Measurements from ENCODE around the gene BCL2L12. TPM values are rescaled to one million over a fixed set of nuclear protein-coding genes. Genes with fewer than 3 reads are reported as not detected.
A peak's percentile ranks its signal among the peaks of the same experiment; 100 is the strongest.

The BCL2L12 gene
- total RNA-seq, 1 donor = 5.1 TPM

GRCh38 chr19:49643466-49643865 is 22.3 kb upstream of the BCL2L12 start:
- Histone ChIP-seq H3K4me2 (ENCODE audit: insufficient read depth, low read length) (peak overlapping the region; percentile 97), H4K20me1 (ENCODE audit: insufficient read depth, low read length) (peaks cover 39% of the 10 kb centered on the region), H3K4me3 (ENCODE audit: insufficient read depth, low read length) (peak overlapping the region; percentile 91), H3K27me3 (ENCODE audit: insufficient read depth, low read length) (no peaks in the 10 kb centered on the region), H3K4me1 (ENCODE audit: insufficient read depth, low read length) (peaks cover 33% of the 10 kb centered on the region), H3K9me3 (ENCODE audit: low read depth, low read length) (no peaks in the 10 kb centered on the region), H2AFZ (ENCODE audit: low read length) (no peak overlapping the region), H3K79me2 (ENCODE audit: insufficient read depth, low read length) (peaks cover 72% of the 10 kb centered on the region), H3K36me3 (ENCODE audit: insufficient read depth, low read length) (peaks cover 34% of the 10 kb centered on the region), H3K27ac (ENCODE audit: low read depth, low read length) (peak overlapping the region; percentile 87)
- no peak for DNase-seq (ENCODE audit: insufficient read length, low spot score, missing footprints)
- TF ChIP-seq CTCF (IDR thresholded peaks at IDR 0.05; ENCODE audit: extremely low read depth, low read depth, low read length) = no peak

- peaks cover 74% of the 10 kb centered on the region for H3K79me2 ChIP-seq (ENCODE audit: insufficient read depth, low read length)
- H3K9me3 ChIP-seq (ENCODE audit: low read depth, low read length) = no peaks in the 10 kb centered on the region
- no peak overlapping the region for H2AFZ ChIP-seq (ENCODE audit: low read length)
- peaks cover 53% of the 10 kb centered on the region for H4K20me1 ChIP-seq (ENCODE audit: insufficient read depth, low read length)
- TF ChIP-seq CTCF (IDR thresholded peaks at IDR 0.05; ENCODE audit: extremely low read depth, low read depth, low read length) = no peak
- H3K27ac ChIP-seq (ENCODE audit: low read depth, low read length) = no peak overlapping the region
- H3K4me3 ChIP-seq (ENCODE audit: insufficient read depth, low read length) = no peak overlapping the region
- peaks cover 24% of the 10 kb centered on the region for H3K4me1 ChIP-seq (ENCODE audit: insufficient read depth, low read length)
- no peaks in the 10 kb centered on the region for H3K27me3 ChIP-seq (ENCODE audit: insufficient read depth, low read length)
- H3K4me2 ChIP-seq (ENCODE audit: insufficient read depth, low read length) = no peak overlapping the region
- peaks cover 48% of the 10 kb centered on the region for H3K36me3 ChIP-seq (ENCODE audit: insufficient read depth, low read length)
- DNase-seq (ENCODE audit: insufficient read length, low spot score, missing footprints) = no peak
Measured at GRCh38 chr19:49645592-49645991, 20.1 kb upstream of the BCL2L12 start.

GRCh38 chr19:49645995-49646394 is 19.7 kb upstream of the BCL2L12 start:
- no peak for TF ChIP-seq CTCF (IDR thresholded peaks at IDR 0.05; ENCODE audit: extremely low read depth, low read depth, low read length)
- DNase-seq (ENCODE audit: insufficient read length, low spot score, missing footprints) = no peak
- Histone ChIP-seq H3K79me2 (ENCODE audit: insufficient read depth, low read length) (peaks cover 74% of the 10 kb centered on the region), H3K4me3 (ENCODE audit: insufficient read depth, low read length) (no peak overlapping the region), H2AFZ (ENCODE audit: low read length) (no peak overlapping the region), H3K36me3 (ENCODE audit: insufficient read depth, low read length) (peaks cover 49% of the 10 kb centered on the region), H3K27ac (ENCODE audit: low read depth, low read length) (no peak overlapping the region), H3K4me2 (ENCODE audit: insufficient read depth, low read length) (no peak overlapping the region), H3K9me3 (ENCODE audit: low read depth, low read length) (no peaks in the 10 kb centered on the region), H3K4me1 (ENCODE audit: insufficient read depth, low read length) (peaks cover 20% of the 10 kb centered on the region), H4K20me1 (ENCODE audit: insufficient read depth, low read length) (peaks cover 54% of the 10 kb centered on the region), H3K27me3 (ENCODE audit: insufficient read depth, low read length) (no peaks in the 10 kb centered on the region)

GRCh38 chr19:49646586-49646985 is 19.1 kb upstream of the BCL2L12 start:
- peaks cover 54% of the 10 kb centered on the region for H4K20me1 ChIP-seq (ENCODE audit: insufficient read depth, low read length)
- H3K27me3 ChIP-seq (ENCODE audit: insufficient read depth, low read length) = no peaks in the 10 kb centered on the region
- no peak for TF ChIP-seq CTCF (IDR thresholded peaks at IDR 0.05; ENCODE audit: extremely low read depth, low read depth, low read length)
- H3K4me3 ChIP-seq (ENCODE audit: insufficient read depth, low read length) = no peak overlapping the region
- H2AFZ ChIP-seq (ENCODE audit: low read length) = no peak overlapping the region
- H3K36me3 ChIP-seq (ENCODE audit: insufficient read depth, low read length) = peaks cover 49% of the 10 kb centered on the region
- no peak overlapping the region for H3K4me2 ChIP-seq (ENCODE audit: insufficient read depth, low read length)
- peaks cover 74% of the 10 kb centered on the region for H3K79me2 ChIP-seq (ENCODE audit: insufficient read depth, low read length)
- no peak for DNase-seq (ENCODE audit: insufficient read length, low spot score, missing footprints)
- H3K27ac ChIP-seq (ENCODE audit: low read depth, low read length) = no peak overlapping the region
- no peaks in the 10 kb centered on the region for H3K9me3 ChIP-seq (ENCODE audit: low read depth, low read length)
- H3K4me1 ChIP-seq (ENCODE audit: insufficient read depth, low read length) = peaks cover 14% of the 10 kb centered on the region
